HG03521 (cell line): ENCODE data around the gene ZNF600.
A peak's percentile ranks its signal among the peaks of the same experiment; 100 is the strongest.
"Not testable (repeated sequence)": the region's sequence is repeated elsewhere in the genome, so short reads cannot be mapped to it uniquely, and the experiment has no call there.

Experiments
- ATAC-seq: cut with Tn5 transposase; IDR thresholded peaks from one replicate; pipeline ENCODE4 v1.9.1; 2021; ENCODE audit warnings: mild to moderate bottlenecking, moderate library complexity; ENCODE audit not compliant: unreplicated experiment

Gene ZNF600

DNA sequence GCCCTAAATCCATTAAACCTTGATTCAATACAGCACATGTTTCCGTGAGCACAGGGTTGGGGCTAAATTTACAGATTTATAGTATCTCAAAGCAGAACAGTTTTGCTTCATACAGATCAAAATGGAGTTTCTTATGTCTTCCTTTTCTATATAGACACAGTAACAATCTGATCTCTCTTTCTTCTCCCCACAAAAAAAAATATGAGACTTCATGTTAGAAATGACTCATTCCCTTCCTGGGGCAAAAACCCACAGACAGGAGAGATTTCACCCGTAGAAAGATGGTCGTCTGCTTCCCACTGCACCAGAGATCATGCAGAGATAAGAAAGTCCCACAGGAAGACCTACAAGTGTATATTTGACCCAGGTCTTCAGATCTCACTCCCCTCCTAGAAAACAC is 44.1 kb downstream of the ZNF600 start:
- ATAC-seq, result no peak

DNA sequence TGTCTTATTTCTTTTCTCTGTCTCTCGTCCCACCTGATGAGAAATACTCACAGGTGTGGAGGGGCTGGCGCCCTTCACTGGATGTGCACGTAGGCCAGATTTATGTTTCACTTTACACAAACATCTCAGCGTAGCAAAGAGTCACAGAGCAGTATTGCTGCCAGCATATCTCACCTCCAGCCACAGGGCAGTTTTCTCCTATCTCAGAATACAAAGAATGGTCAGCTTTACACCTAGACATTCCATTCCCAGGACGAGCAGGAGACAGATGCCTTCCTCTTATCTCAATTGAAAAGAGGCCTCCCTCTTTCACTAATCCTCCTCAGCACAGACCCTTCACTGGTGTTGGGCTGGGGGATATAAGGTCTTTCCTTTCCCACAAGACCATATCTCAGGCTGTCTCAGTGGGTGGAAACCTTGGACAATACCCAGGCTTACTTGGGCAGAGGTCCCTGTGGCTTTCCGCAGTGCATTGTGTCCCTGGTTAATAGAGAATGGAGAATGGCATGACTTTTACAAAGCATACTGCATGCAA is 44.6 kb downstream of the ZNF600 start:
- ATAC-seq, result no peak

DNA sequence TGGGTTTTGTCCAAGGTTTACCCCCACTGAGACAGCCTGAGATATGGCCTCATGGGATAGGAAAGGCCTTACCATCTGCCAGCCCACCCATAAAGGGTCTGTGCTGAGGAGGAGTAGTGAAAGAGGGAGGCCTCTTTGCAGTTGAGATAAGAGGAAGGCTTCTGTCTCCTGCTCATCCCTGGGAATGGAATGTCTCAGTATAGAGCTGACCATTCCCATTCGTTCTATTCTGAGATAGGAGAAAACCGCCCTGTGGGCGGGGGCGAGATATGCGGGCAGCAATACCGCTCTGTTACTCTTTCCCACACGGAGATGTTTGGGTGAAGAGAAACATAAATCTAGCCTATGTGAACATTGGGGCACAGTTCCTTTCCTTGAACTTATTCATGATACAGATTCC is 45.2 kb downstream of the ZNF600 start:
- ATAC-seq, result not testable (repeated sequence)

DNA sequence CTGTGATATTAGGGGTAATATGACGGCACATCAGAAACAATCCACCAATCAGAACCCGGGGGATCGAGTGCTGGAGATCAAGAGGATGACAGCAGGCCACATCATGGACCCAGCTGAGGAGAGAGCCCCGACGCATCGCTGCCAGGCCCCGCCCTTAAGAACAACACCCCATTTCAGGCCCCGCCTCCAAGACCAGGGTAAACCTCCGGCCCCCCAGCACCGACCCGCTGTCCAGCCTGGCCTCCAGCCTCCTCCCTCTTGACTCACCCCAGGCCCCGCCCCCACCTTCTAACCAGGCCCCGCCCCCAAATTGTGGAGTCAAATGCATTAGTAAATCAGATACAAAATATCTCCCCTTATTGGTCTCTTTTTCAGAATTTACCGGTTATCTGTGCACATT is 47.0 kb downstream of the ZNF600 start:
- no peak for ATAC-seq

DNA sequence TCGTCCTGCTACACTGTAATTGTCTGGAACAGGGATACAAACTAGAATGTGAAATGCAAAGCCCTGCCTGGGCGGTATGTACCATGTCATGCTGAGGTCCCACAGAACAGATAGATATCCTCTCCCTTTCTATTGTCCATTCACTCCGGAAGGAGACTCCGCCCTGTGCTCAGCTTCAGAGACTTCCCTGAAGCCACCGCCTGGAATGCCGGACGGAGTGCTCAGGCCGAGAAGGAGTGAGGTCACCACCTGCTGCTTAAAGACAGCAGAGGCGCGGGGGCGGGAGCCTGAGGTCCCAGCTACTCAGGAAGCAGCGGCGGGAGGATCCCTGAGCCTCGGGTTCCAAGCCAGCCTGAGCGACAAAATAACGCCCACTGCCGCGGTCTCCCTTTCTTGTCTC is 50.9 kb downstream of the ZNF600 start:
- no peak for ATAC-seq

DNA sequence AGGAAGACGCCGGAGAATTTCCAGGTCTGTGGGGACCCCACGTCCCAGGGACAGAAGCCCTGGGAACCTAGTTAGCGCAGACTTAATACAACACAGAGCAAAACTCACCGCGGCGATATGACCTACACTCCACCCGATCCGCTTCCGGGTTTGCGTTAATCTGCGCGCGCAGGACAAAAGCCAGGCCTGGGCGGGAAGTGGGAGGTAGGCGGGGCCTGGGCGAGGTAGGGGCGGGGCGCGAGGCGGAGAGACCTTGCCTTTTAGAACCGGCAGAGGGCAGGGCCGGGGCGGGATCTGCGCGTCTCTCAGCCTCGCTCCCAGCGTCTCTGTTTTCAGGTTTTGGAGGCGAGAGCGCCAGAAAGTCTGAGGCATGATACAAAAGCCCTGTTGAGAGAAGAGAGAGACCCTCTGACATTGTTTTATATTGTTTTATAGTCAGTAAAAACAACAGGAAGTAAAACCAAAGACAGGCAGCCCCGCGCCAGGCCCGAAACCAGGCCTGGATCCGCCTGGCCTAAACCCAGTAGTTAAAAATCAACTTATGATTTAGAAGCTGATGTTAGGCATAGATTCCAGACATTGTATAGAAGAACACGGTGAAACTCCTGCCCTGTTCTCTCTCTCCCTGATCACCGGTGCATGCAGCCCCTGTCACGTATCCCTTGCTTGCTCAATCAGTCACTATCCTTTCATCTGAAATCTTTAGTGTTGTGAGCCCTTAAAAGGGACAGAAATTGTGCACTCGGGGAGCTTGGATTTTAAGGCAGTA is 51.5 kb downstream of the ZNF600 start, which contains the start of gene ZNF611:
Gene ZNF611, minus strand, starts transcription at position 152 of the 769 bp plus-strand sequence. CDS start 19,150 bp downstream, outside the sequence.
- ATAC-seq, result peak; percentile 81

DNA sequence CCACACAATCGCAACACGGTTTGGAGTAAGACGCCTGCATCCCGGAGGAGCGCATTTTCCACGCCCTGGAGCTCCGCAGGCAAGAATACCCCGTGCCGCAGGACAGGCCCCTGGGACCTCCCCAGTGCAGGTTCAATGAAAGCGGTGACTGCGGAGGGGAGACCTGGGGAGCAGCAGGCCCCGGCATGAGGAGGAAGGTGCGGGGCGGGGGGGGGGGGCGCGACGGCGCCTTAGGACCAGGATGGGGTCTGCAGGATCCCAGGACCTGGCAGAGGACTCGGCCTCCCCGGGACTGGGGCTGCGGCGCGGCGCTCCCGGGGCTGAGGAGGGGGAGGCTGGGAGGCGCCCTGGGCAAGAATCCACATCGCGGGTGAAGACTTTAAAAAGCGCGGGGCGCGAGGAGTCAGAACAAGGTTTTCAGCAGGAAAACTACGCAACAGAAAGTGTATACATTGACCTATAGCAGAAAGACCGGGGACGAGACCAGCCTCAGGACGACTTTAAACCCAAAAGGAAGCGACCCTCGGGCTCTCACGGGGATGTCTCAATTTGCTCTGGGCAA is 52.2 kb downstream of the ZNF600 start:
- peak; percentile 26 for ATAC-seq

DNA sequence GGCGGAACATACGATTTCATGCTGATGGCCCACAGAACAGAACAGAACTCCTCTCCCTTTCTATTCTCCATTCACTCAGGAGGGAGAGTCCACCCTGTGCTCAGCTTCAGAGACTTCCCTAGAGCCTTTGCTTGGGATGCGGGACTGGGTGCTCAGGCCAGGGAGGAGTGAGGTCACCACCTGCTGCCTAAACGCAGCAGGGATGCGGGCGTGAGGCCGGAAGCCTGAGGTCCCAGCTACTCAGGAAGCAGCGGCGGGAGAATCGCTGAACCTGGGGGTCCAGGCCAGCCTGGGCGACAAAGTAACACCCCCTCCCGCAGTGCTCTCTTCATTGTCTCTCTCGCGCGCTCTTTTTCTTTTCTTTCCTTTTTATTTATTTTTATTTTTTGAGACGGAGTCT is 60.5 kb downstream of the ZNF600 start:
- not testable (repeated sequence) for ATAC-seq

DNA sequence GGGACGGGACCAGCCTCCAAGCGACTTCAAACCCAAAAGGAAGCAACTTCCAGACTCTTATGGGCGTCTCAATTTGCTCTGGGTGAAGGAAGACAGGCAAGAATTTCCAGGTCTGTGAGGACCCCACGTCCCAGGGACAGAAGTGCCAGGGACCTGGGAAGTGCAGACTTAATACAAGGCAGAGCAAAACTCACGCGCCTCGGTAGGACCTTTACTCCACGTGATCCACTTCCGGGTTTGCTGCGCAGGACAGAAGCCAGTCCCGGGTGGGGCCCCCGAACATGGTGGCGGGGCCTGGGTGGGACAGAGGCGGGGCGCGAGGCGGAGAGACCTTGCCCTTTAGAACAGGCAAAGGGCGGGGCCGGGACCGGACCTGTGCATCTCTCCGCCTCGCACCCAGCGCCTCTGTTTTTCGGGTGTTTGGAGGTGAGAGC is 61.0 kb downstream of the ZNF600 start:
- ATAC-seq, result no peak

DNA sequence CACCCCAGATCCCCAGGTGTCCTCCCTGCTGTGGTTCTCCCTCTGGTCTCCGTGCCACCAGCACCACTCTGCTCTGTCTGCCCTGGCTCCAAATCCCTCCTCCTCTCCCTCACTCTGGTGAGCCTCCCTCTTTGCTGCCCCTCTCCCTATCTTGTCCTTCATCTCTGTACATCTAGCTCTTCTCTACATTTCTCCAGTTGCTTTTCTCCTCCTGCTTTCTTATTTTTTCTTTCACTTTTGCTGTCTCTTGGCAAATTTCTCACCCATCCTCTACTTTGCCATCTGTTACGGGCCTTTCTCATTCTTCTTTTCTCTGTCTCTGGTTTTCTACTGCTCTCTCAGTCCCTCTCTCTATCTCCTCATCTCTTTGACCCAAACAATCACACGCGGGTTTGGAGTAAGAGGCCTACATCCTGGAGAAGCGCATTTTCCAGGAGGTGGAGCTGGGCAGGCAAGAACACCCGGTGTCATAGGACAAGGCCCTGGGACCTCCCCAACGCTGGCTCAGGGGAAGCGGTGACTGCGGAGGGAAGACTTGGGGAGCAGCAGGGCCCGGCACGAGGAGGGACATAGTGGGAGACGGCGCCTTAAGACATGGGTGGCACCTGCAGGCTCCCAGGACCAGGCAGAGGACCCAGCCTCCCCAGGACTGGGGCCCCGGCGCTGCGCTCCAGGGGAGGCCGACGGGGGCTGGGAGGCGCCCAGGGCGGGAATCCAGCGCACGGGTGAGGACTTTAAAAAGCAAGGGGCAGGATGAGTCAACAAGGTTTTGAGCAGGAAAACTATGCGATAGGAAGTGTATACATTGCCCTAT is 61.7 kb downstream of the ZNF600 start:
- ATAC-seq, result no peak

DNA sequence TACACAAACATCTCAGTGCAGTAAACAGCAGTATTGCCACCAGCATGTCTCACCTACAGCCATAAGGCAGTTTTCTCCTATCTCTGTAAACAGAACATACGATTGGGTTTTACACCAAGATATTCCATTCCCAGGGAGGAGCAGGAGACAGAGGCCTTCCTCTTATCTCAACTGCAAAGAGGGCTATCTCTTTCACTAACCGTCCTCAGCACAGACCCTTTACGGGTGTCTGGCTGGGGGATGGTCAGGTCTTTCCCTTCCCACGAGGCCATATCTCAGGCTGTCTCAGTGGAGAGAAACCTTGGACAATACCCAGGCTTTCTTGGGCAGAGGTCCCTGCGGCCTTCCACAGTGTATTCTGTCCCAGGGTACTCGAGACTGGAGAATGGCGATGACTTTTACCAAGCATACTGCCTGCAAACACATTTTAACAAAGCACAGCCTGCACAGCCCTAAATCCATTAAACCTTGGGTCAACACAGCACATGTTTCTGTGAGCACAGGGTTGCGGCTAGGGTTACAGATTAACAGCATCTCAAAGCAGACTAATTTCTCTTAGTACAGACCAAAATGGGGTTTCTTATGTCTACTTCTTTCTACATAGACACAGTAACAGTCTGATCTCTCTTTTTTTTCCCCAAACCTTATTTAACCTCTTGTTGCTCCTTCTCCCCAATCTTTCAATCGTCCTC is 62.5 kb downstream of the ZNF600 start:
- not testable (repeated sequence) for ATAC-seq

DNA sequence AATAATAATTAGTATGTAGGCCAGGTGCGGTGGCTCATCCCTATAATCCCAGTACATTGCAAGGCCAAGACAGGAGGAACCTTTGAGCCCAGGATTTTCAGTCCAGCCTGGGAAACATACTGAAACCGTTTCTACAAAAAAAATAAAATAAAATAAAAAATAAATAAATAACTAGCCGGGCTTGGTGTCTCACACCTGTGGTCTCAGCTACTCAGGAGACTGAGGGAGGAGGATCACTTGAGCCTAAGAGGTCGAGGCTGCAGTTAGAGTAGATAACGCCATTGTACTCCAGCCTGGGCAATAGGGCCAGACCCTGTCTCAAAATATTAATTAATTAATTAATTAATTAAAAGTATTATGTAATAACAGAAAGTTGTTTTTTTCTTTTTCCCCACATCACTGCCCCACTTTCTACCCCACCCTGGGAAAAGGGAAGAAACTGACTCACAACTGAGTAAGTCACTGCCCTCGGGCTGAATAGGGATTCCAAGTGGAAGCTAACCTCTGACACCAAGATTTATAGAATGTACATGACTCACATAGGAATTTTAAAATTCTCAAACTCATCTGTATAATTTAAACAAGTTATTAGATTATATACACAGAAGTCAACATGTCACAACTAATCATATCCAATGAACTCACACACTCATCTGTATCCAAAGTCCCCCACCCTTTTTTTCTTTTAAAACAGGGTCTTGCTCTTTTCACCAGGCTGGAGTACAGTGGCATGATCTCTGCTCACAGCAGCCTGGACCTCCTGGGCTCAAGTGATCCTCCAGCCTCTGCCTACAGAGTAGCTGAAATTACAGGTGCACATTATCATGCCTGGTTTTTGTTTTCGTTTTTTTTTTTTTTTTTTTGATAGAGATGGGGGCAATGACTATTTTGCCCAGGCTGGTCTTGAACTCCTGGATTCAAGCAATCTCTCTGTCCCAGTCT is 64.3 kb downstream of the ZNF600 start:
- ATAC-seq, result no peak

DNA sequence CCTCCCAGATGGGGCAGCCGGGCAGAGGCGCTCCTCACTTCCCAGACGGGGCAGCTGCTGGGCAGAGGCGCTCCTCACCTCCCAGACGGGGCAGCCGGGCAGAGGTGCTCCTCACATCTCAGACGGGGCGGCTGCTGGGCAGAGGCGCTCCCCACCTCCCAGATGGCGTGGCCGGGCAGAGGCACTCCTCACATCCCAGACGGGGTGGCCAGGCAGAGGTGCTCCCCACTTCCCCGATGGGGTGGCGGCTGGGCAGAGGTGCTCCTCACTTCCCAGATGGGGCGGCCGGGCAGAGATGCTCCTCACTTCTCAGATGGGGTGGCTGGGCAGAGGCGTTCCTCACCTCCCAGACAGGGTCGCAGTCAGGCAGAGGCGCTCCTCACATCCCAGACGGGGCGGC is 66.0 kb downstream of the ZNF600 start:
- ATAC-seq, result not testable (repeated sequence)

DNA sequence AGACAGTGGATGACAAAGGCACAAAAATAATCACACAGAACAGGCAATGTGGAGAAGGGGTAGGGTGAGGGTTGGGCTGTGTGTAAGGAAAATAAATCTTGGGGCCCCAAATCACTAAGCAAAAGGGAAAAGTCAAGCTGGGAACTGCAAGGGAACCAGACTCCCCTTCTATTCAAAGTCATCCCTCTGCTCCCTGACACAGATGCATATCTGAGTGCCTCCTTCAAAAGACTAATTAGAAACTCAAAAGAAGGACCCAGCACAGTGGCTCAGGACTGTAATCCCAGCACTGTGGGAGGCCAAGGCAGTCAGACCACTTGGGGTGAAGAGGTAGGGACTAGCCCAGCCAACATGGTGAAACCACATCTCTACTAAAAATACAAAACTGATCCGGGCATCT is 70.1 kb downstream of the ZNF600 start:
- ATAC-seq, result no peak

DNA sequence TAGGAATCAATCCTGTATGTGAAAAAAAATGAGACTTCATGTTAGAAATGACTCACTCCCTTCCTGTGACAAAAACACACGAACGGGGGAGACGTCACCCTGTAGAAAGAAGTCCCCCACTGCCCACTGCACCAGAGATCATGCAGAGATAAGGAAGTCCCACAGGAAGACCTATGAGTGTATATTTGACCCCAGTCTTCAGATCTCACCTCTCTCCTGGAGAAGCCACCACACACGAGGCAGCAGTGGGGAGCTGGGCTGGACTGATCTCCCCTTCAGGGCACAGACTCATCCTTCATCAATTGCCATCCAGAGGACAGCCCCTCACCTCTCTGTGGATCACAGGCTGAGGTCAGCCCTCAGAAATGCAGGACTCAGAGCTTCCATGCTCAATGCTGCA is 70.7 kb downstream of the ZNF600 start:
- not testable (repeated sequence) for ATAC-seq

DNA sequence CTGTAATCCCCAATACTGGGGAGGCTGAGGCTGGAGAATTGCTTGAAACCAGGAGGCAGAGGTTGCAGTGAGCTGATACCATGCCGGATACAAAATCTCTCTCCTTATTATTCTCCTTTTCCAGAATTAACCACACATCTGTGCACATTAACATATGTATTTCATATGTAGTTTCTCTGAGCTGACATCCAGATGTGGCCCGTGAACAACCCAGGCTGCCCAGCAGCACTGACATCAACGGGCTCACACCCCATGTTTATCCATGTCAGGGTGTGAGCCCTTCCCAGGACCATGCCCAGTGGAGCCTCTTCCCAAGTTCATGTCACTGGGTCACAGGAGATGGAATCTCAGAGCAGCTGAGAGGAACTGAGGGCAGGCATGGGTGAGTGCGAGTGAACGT is 71.3 kb downstream of the ZNF600 start:
- ATAC-seq, result not testable (repeated sequence)
